SK-N-SH treated with all-trans-retinoic acid at 6 μM for 48 hours (cell line): ENCODE results near the gene CCDC3.

Experiments used
- ATAC-seq: fragments of 200-7000 bp; cut with Tn5 transposase; 3 replicates; pipeline ENCODE4 v1.9.1; 2020; ENCODE audit warnings: mild to moderate bottlenecking, moderate library complexity
- ARNTL ChIP-seq: fragments of 450-650 bp; formaldehyde crosslinking; IDR thresholded peaks from 2 replicates; pipeline ENCODE4 v1.5.0; 2020; ENCODE audit warnings: low read depth, mild to moderate bottlenecking, moderate library complexity, borderline replicate concordance
- BACH2 ChIP-seq: fragments of 250-450 bp; sonication (Bioruptor Pico); IDR thresholded peaks from 2 replicates; pipeline ENCODE4 v1.9.0; 2021; ENCODE audit warnings: mild to moderate bottlenecking, borderline replicate concordance
- CSDC2 ChIP-seq: fragments of 250-450 bp; sonication (Bioruptor Pico); IDR thresholded peaks from 2 replicates; pipeline ENCODE4 v1.5.0; 2020; ENCODE audit warnings: mild to moderate bottlenecking, moderate library complexity
- ESRRG ChIP-seq: fragments of 250-450 bp; sonication (Bioruptor Pico); IDR thresholded peaks from 2 replicates; pipeline ENCODE4 v1.6.1; 2021; ENCODE audit warnings: mild to moderate bottlenecking
- GLIS3 ChIP-seq: fragments of 250-450 bp; sonication (Bioruptor Pico); IDR thresholded peaks from 2 replicates; pipeline ENCODE4 v1.5.0; 2020; ENCODE audit warnings: mild to moderate bottlenecking, moderate library complexity
- ISL1 ChIP-seq: fragments of 250-450 bp; sonication (Bioruptor Pico); IDR thresholded peaks from 2 replicates; pipeline ENCODE4 v2.1.2; 2022; ENCODE audit warnings: mild to moderate bottlenecking, moderate library complexity
- OSR1 ChIP-seq: fragments of 250-450 bp; sonication (Bioruptor Pico); IDR thresholded peaks from 2 replicates; pipeline ENCODE4 v1.8.0; 2022; ENCODE audit warnings: moderate library complexity, mild to moderate bottlenecking, inconsistent platforms
- PPARA ChIP-seq: fragments of 250-450 bp; sonication (Bioruptor Pico); IDR thresholded peaks from 2 replicates; pipeline ENCODE4 v1.5.0; 2020; ENCODE audit warnings: mild to moderate bottlenecking, borderline replicate concordance
- RARB ChIP-seq: fragments of 250-450 bp; sonication (Bioruptor Pico); IDR thresholded peaks from 2 replicates; pipeline ENCODE4 v1.8.0; 2021; ENCODE audit warnings: mild to moderate bottlenecking, moderate library complexity
- SNAI2 ChIP-seq: fragments of 250-450 bp; sonication (Bioruptor Pico); IDR thresholded peaks from 2 replicates; pipeline ENCODE4 v1.5.0; 2020; ENCODE audit warnings: mild to moderate bottlenecking, moderate library complexity
- TCF4 ChIP-seq: fragments of 250-450 bp; sonication (Bioruptor Pico); IDR thresholded peaks from 2 replicates; pipeline ENCODE4 v1.8.0; 2021; ENCODE audit warnings: mild to moderate bottlenecking, moderate library complexity, borderline replicate concordance
- TOX ChIP-seq: fragments of 250-450 bp; sonication (Bioruptor Pico); IDR thresholded peaks from 2 replicates; pipeline ENCODE4 v1.8.0; 2021; ENCODE audit warnings: mild to moderate bottlenecking, moderate library complexity, borderline replicate concordance
- ZC3H10 ChIP-seq: fragments of 250-450 bp; sonication (Bioruptor Pico); IDR thresholded peaks from 2 replicates; pipeline ENCODE4 v1.5.1; 2021; ENCODE audit warnings: mild to moderate bottlenecking, moderate library complexity
- ZFP3 ChIP-seq: fragments of 250-450 bp; sonication (Bioruptor Pico); IDR thresholded peaks from 2 replicates; pipeline ENCODE4 v1.5.0; 2020; ENCODE audit warnings: mild to moderate bottlenecking, moderate library complexity
- ZFP30 ChIP-seq: fragments of 450-650 bp; formaldehyde crosslinking; IDR thresholded peaks from 2 replicates; pipeline ENCODE4 v1.5.0; 2022; ENCODE audit warnings: mild to moderate bottlenecking, moderate library complexity
- ZNF565 ChIP-seq: fragments of 450-650 bp; formaldehyde crosslinking; conservative IDR thresholded peaks from 2 replicates; pipeline ENCODE4 v1.5.0; 2020; ENCODE audit warnings: low read depth, mild to moderate bottlenecking, moderate library complexity
- ZNF70 ChIP-seq: fragments of 450-650 bp; formaldehyde crosslinking; IDR thresholded peaks from 2 replicates; pipeline ENCODE4 v1.5.0; 2020; ENCODE audit warnings: mild to moderate bottlenecking, moderate library complexity
- TF ChIP-seq, protein P1 (sequence below): fragments of 250-450 bp; sonication (Bioruptor Pico); IDR thresholded peaks from 2 replicates; pipeline ENCODE4 v1.8.0; 2021; ENCODE audit warnings: low read depth, mild to moderate bottlenecking, moderate library complexity, borderline replicate concordance
- TF ChIP-seq, protein P2 (sequence below): fragments of 250-450 bp; sonication (Bioruptor Pico); IDR thresholded peaks from 2 replicates; pipeline ENCODE4 v1.8.0; 2020; ENCODE audit warnings: mild to moderate bottlenecking, moderate library complexity, borderline replicate concordance
- TF ChIP-seq, protein P3 (sequence below): fragments of 250-450 bp; sonication (Bioruptor Pico); IDR thresholded peaks from 2 replicates; pipeline ENCODE4 v1.5.1; 2021; ENCODE audit warnings: mild to moderate bottlenecking, moderate library complexity
- TF ChIP-seq, protein P4 (sequence below): fragments of 250-450 bp; sonication (Bioruptor Pico); IDR thresholded peaks from 2 replicates; pipeline ENCODE4 v1.5.0; 2020; ENCODE audit warnings: mild to moderate bottlenecking, moderate library complexity

Gene CCDC3

DNA sequence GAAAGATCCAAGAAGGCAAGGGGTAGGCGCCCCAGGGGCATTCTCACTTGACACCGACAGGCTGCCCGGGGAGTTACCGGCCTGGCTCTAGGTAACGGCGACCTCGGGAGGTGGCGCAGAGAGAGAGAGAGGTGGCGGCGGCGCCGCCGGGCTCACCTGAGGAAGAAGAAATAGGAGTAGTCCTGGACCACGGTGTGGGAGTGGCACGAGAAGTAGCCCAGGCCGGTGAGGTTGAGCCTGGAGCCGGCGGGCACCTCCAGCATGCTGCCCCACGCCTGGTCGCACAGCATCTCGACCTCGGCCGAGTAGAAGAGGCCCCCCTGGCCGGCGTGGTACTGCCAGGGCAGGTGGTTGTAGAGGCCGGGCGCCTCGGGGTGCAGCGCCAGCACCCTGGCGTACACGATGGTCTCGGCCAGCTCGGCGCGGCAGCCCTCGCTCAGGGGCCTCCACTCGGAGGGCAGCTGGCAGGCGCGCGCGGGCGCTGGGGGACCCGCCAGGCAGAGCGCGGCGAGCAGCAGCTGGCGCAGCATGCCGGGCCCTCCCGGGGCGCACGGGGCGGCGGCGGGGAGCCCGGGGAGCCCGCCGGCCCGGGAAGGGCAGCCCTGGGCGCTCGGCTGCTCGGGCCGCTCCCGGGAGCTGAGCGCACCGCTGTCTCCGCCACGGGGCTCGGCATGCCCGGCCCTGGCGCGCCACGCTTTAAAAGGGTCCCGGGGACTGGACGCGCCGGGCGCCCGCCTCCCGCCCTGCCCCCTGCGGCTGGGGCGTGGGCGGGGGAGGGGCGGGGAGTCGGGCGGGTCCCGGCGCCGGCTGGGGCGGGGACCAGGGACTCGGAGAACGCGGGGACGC, at the start of gene CCDC3:
Gene CCDC3, minus strand, starts transcription at position 673 of the 846 bp plus-strand sequence. Its CDS starts 143 bp downstream, at position 530.
- no peak for TF ChIP-seq ZFP30 (CRISPR knock-in tag)
- TF ChIP-seq CSDC2: no peak
- ATAC-seq: no peak; the same call in 2 of the 3 replicates

DNA sequence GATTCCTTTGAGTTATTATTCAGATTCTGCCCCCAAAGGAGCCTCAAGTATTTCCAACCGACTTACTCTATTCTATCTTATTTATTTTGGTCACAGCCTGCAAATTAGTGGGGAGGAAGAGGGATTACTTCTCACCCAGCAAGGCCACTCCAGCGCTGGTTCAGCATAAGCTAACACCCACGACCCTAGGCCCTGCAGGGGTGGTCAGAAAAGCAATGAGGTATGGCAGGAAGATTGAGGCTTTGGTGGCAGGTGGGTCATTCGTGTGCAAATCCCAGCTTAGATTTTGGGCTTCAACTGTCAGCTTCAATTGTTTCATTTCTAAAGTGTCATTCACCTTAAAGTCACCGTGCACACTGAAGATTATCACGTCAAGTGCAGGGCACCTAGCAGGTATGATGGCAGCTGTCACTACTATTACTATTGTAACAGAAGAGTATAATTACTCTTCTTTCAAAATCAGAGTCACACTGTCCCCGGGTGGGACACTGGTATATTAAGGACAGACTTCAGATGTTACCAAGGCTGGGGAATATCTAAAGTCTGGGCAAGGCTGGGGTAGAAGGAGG, 49.7 kb upstream of the CCDC3 start:
- no peak for ATAC-seq
- no peak for TF ChIP-seq ISL1
- TF ChIP-seq, protein P1, sequence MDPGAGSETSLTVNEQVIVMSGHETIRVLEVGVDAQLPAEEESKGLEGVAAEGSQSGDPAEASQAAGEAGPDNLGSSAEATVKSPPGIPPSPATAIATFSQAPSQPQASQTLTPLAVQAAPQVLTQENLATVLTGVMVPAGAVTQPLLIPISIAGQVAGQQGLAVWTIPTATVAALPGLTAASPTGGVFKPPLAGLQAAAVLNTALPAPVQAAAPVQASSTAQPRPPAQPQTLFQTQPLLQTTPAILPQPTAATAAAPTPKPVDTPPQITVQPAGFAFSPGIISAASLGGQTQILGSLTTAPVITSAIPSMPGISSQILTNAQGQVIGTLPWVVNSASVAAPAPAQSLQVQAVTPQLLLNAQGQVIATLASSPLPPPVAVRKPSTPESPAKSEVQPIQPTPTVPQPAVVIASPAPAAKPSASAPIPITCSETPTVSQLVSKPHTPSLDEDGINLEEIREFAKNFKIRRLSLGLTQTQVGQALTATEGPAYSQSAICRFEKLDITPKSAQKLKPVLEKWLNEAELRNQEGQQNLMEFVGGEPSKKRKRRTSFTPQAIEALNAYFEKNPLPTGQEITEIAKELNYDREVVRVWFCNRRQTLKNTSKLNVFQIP (CRISPR knock-in tag): no peak
- TF ChIP-seq, protein P2, sequence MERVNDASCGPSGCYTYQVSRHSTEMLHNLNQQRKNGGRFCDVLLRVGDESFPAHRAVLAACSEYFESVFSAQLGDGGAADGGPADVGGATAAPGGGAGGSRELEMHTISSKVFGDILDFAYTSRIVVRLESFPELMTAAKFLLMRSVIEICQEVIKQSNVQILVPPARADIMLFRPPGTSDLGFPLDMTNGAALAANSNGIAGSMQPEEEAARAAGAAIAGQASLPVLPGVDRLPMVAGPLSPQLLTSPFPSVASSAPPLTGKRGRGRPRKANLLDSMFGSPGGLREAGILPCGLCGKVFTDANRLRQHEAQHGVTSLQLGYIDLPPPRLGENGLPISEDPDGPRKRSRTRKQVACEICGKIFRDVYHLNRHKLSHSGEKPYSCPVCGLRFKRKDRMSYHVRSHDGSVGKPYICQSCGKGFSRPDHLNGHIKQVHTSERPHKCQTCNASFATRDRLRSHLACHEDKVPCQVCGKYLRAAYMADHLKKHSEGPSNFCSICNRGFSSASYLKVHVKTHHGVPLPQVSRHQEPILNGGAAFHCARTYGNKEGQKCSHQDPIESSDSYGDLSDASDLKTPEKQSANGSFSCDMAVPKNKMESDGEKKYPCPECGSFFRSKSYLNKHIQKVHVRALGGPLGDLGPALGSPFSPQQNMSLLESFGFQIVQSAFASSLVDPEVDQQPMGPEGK (CRISPR knock-in tag): no peak
- no peak for TF ChIP-seq OSR1 (CRISPR knock-in tag)
- TF ChIP-seq SNAI2 (CRISPR knock-in tag): no peak
- TF ChIP-seq ZFP3 (CRISPR knock-in tag): no peak
- TF ChIP-seq ZFP30 (CRISPR knock-in tag): no peak
- TF ChIP-seq GLIS3 (CRISPR knock-in tag): no peak
- no peak for TF ChIP-seq ZNF70 (CRISPR knock-in tag)
- TF ChIP-seq PPARA (CRISPR knock-in tag): no peak
- TF ChIP-seq, protein P3, sequence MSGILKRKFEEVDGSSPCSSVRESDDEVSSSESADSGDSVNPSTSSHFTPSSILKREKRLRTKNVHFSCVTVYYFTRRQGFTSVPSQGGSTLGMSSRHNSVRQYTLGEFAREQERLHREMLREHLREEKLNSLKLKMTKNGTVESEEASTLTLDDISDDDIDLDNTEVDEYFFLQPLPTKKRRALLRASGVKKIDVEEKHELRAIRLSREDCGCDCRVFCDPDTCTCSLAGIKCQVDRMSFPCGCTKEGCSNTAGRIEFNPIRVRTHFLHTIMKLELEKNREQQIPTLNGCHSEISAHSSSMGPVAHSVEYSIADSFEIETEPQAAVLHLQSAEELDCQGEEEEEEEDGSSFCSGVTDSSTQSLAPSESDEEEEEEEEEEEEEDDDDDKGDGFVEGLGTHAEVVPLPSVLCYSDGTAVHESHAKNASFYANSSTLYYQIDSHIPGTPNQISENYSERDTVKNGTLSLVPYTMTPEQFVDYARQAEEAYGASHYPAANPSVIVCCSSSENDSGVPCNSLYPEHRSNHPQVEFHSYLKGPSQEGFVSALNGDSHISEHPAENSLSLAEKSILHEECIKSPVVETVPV: no peak
- TF ChIP-seq ZC3H10 (CRISPR knock-in tag): no peak
- TF ChIP-seq ZNF565 (CRISPR knock-in tag): no peak
- no peak for TF ChIP-seq RARB
- no peak for TF ChIP-seq ESRRG (CRISPR knock-in tag)
- TF ChIP-seq, protein P4, sequence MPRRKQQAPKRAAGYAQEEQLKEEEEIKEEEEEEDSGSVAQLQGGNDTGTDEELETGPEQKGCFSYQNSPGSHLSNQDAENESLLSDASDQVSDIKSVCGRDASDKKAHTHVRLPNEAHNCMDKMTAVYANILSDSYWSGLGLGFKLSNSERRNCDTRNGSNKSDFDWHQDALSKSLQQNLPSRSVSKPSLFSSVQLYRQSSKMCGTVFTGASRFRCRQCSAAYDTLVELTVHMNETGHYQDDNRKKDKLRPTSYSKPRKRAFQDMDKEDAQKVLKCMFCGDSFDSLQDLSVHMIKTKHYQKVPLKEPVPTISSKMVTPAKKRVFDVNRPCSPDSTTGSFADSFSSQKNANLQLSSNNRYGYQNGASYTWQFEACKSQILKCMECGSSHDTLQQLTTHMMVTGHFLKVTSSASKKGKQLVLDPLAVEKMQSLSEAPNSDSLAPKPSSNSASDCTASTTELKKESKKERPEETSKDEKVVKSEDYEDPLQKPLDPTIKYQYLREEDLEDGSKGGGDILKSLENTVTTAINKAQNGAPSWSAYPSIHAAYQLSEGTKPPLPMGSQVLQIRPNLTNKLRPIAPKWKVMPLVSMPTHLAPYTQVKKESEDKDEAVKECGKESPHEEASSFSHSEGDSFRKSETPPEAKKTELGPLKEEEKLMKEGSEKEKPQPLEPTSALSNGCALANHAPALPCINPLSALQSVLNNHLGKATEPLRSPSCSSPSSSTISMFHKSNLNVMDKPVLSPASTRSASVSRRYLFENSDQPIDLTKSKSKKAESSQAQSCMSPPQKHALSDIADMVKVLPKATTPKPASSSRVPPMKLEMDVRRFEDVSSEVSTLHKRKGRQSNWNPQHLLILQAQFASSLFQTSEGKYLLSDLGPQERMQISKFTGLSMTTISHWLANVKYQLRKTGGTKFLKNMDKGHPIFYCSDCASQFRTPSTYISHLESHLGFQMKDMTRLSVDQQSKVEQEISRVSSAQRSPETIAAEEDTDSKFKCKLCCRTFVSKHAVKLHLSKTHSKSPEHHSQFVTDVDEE (CRISPR knock-in tag): no peak
- no peak for TF ChIP-seq TCF4 (CRISPR knock-in tag)

DNA sequence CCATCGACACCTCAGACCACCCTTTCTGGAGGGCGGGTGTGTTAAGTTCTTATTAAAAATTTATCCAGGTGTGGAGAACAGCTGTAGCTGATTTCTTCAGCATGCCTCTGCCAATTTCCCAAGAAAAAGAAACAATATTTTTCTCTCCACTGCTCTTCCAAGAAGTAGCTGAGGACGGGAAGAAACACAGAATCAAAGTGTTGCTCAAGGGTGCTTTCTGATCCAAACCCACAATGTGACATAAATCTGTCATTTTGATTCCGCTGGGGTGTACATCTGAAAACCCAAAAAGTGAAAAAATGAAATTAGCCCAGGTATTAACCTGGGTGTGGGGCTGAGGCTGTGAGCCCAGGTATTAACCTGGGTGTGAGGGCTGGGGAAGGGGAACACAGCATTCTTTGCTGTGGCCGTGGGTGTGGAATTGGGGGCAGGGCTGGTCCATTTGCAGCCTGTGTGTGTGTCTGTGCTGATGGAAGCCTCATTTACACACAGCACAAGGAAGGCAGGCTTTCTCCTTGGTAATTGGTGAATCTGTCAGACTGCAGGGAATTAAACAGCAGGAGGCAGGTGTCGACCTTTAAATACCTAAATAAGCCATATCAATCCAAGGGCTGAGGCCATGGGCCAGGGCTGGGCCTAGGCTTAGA, 48.4 kb upstream of the CCDC3 start:
- TF ChIP-seq, protein P4 (CRISPR knock-in tag): no peak
- TF ChIP-seq, protein P3: no peak
- no peak for TF ChIP-seq ZC3H10 (CRISPR knock-in tag)
- TF ChIP-seq ZNF565 (CRISPR knock-in tag): no peak
- no peak for TF ChIP-seq TCF4 (CRISPR knock-in tag)
- TF ChIP-seq TOX (CRISPR knock-in tag): no peak
- TF ChIP-seq BACH2 (CRISPR knock-in tag): no peak
- no peak for TF ChIP-seq ARNTL (CRISPR knock-in tag)
- TF ChIP-seq CSDC2: no peak
- ATAC-seq: no peak
